HEK293T (cell line): ENCODE measurements around the gene PDCD6IP.

Experiments
- BHLHE40 ChIP-seq: fragments of 450-650 bp; IDR thresholded peaks from 2 replicates; pipeline ENCODE4 v1.6.1; 2016; ENCODE audit warnings: mild to moderate bottlenecking, moderate library complexity, borderline replicate concordance
- CTBP1 ChIP-seq: fragments of 450-650 bp; IDR thresholded peaks from 2 replicates; pipeline ENCODE4 v1.6.1; 2016; ENCODE audit warnings: borderline replicate concordance
- ELF4 ChIP-seq: fragments of 450-650 bp; IDR thresholded peaks from 2 replicates; pipeline ENCODE4 v1.6.1; 2017; ENCODE audit warnings: antibody characterized with exemption
- FOXA1 ChIP-seq: fragments of 450-650 bp; IDR thresholded peaks from 2 replicates; pipeline ENCODE4 v1.6.1; 2016; ENCODE audit warnings: mild to moderate bottlenecking
- FOXK2 ChIP-seq: fragments of 450-650 bp; IDR thresholded peaks from 2 replicates; pipeline ENCODE4 v1.6.1; 2016; ENCODE audit warnings: mild to moderate bottlenecking
- FOXM1 ChIP-seq: fragments of 450-650 bp; IDR thresholded peaks from 2 replicates; pipeline ENCODE4 v1.6.1; 2017; ENCODE audit warnings: mild to moderate bottlenecking, borderline replicate concordance
- L3MBTL2 ChIP-seq: fragments of 450-650 bp; conservative IDR thresholded peaks from 2 replicates; pipeline ENCODE4 v1.6.1; 2016; ENCODE audit warnings: mild to moderate bottlenecking
- LEF1 ChIP-seq: fragments of 450-650 bp; IDR thresholded peaks from 2 replicates; pipeline ENCODE4 v1.6.1; 2017; ENCODE audit warnings: mild to moderate bottlenecking, borderline replicate concordance
- NFRKB ChIP-seq: fragments of 450-650 bp; IDR thresholded peaks from 2 replicates; pipeline ENCODE4 v1.6.1; 2016; ENCODE audit warnings: mild to moderate bottlenecking, moderate library complexity
- PKNOX1 ChIP-seq: fragments of 450-650 bp; IDR thresholded peaks from 2 replicates; pipeline ENCODE4 v1.6.1; 2016
- SP1 ChIP-seq: fragments of 450-650 bp; IDR thresholded peaks from 2 replicates; pipeline ENCODE4 v1.6.1; 2017
- SUZ12 ChIP-seq: fragments of 450-650 bp; IDR thresholded peaks from 2 replicates; pipeline ENCODE4 v1.6.1; 2016; ENCODE audit warnings: mild to moderate bottlenecking
- ZNF384 ChIP-seq: fragments of 450-650 bp; IDR thresholded peaks from 2 replicates; pipeline ENCODE4 v1.6.1; 2016

DNA sequence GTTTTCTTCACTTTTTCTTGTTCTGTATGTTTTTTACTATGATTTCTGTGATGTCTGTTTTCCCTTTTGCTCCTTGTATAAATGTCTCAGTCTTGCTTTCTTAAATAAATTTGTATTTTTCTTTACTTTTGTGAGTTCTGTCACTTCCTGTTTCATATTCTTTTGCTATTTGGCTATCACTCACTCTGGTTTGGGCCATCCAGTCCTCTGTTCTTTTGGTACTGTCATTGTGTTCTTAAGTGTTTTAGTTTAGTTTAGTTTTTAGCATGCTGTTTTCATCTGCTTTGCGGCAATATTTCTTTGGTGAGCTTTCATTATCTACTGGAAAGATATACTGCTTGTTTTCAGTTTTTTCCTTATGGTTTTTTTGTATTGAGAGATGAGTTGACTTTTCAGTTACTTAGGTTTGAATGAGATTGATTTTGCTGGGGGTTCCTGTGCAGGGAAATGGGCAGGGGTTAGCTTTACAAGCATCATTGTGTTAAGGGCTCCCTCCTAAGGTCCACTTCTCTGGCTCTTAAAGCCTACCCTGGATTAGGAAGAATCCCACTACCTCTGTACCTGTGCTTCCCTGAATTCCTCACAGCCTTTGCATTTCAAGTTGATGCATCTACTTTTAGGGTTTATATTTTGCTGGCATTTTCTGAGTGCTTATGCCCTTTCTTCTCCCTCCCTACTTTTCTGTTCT lies 35.1 kb downstream of the PDCD6IP start:
- TF ChIP-seq LEF1 (no peak), ELF4 (no peak), ZNF384 (no peak), PKNOX1 (no peak; the same call in 1 of the 2 replicates), SP1 (no peak), SUZ12 (no peak), L3MBTL2 (no peak), FOXA1 (no peak), FOXK2 (no peak), BHLHE40 (no peak), NFRKB (no peak), FOXM1 (no peak), CTBP1 (no peak)
